Activated T-cell treated with anti-CD3 and anti-CD28 coated beads for 1 hour (primary cell): ENCODE measurements around the gene COL4A2.
"Not testable (repeated sequence)": the region's sequence is repeated elsewhere in the genome, so short reads cannot be mapped to it uniquely, and the experiment has no call there.

Experiments used
- DNase-seq: peaks from one replicate; pipeline ENCODE4 v3.0.0-alpha.2; 2020; ENCODE audit warnings: low read depth

The COL4A2 gene

DNA sequence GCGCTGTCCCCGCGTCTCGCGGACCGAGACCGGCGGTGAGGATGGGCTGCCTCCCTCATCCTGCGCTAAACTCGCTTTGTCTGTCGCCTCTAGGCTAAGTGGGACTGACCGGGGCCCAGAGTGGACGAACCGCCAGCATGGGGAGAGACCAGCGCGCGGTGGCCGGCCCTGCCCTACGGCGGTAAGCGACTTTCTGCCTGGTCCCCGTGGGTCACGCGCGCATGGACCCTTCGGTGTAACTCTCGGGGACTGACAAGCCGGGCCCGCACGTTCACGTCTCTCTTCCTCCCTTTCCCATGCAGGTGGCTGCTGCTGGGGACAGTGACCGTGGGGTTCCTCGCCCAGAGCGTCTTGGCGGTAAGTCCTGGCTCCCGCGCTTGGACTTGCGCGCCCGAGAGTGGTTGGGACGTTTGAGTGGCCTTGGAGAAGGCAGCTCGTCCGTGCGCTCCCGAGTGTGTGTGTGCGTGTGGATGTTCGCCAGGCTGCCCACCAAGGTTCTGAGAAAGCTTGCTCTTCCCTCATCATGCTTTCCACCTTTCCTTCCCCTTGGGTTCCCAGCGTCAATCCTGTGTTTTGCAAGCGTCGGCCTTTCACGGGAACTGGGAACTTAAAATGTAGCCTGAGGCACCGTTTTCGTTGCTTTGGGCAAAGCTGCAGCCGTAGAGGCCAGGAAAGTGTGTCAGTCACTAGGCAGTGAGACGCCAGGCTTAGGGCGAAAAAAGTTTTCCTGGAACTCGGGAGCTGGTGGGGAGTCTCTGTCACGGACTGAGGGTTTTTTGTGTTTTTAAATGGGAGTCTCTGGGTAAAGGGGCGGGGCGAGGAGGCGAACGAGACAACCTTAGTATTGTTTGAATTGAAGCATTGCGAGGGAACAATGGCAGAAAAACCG lies 927 bp downstream of the COL4A2 start:
- DNase-seq = no peak

DNA sequence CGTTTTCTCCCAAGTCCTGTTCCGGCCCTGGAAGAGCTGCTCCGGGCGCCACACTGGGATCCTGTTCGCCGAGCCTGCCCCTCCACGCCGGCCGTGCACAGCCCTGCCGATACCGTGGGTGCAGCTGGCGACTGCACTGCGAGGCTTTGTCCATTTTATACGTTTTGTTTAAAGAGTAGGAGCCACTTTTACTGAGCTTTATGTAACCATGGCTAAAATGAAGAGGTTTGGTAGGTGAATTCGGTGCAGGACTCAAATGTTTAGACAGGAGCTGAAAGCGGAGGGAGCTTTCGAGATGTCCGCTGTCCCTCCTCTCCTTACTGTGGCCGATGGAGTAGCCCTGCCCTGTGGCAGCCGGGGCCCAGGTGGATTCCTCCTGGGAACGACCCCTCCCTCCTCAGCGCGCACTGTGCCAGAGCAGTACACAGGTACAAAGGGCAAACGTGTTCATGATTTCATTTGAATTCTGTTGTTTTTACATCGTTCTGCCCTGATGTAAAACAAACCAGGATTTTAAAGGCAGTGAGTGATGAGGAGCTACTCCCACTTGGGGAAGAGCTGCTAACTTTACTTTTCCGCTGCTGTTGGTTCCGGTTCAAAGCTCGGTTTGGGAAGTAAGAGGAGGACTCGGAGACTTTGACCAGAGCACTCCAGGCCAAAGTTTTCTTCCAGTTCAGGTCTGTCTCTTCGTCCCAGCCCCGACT lies 1.7 kb downstream of the COL4A2 start:
- no peak for DNase-seq

DNA sequence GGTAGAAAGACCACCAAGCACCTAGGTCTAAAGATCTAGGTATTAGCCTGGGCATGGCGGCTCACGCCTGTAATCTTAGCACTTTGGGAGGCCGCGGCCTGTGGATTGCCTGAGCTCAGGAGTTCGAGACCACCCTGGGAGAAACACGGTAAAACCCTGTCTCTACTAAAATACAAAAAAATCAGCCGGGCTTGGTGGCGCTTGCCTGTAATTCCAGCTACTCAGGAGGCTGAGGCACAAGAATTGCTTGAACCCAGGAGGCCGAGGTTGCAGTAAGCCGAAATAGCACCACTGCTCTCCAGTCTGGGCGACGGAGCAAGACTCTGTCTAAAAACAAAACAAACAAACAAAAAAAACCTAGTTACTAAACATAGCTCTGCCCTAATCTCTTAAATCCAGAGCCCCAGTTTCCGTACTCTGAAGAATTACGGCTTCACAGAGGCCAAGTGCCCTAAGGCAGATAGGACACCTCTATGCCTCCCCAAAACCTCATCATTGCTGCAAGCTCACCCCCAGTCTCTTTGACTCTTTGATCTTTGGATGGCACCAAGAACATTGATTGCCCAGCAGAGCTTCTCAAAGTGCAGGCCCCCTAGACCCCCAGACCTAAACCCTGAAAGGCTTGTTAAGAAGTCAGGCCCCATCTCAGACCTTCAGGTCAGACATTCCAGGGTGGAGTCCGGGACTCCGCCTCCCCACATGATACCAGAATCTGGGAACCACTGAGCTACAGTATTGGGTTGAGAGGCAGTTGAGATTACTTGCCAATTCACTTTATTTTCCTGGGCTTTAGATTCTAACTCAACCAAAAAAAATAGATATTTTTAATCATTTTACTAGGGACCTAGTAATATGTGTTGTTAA lies 2.8 kb downstream of the COL4A2 start:
- no peak for DNase-seq

DNA sequence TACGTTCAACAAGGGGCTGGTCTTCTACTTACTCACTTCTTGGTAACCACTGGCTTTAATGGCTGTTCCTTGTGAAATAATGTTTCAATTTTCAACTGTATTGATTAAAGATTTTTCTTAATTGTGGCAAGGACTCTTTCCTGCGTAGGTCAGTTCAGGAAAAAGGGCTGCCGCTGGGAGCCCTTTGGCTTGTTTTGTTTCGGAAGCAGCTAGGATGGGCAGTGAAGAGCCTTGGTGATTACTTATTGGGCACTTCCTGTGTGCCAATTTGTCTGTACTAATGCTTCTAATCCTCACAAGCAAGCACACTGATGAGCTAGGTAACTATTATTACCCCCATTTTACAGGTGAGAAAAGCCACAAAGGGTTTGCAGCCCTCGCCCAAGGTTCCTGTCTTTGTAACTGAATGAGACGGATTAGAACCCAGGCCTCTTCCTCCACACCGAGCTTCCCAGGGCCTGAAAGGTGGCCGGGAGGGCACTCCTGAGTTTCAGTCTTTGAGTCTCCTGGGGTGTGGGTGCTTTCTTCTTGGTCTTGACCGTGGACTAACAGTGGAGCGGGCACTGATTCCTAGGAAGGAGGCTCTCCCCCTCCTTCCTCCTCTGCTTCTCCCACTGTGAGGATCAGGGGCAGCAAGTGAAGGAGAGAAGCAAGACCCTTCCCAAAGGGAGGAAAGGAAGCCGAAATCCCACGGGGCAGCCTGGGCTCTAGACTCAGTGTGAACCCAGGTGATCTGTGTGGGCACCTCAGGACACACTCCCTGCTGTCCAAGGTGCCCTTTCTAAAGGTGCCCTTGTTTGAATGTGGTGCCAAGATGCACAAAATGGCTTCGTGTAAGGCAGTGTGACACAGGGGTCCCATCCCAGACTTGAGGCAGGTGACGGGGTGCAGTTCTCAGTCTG lies 3.7 kb downstream of the COL4A2 start:
- DNase-seq = no peak

DNA sequence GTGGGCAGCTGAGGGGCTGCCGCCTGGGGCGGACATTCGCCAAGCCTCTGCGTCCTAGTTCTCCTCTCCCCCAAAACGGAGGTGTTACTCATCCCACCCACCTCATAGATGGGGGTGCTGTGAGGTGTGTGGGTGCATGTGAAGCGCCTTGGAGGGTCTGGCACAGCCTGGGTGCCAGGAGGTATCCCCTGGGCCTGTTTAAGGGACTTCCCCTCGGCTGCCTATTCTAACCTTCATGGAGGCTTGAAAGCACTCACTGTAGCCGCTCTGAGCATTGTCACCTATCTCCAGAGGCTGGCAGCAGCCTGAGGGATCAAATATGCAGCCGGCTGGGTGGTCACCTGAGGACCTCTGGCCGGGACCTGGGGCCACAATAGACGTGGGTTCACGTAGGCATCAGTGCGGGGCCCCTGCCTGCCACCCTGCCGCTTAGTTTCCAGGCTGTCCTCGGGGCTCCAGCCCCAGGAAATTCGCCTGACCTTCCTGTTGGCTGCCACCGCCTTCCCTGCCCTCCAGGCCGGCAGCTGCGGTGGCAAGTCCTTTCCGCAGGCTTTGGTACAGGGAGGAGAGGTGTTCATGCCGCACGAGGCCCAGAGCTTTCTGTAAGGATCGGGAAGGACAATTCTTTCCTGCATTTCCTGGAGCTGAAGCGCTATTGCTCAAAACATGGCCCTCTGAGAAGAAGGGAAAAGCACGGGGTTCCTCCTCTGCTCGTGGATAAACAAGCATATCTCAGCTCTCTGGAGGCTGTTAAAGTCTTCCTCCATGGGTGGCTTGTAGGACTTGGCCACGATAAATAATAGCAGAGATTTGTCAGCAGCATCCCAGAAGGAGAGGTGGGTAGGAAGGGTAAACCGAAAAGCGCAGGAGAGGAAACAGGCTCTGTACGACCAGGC lies 4.6 kb downstream of the COL4A2 start:
- DNase-seq = no peak

DNA sequence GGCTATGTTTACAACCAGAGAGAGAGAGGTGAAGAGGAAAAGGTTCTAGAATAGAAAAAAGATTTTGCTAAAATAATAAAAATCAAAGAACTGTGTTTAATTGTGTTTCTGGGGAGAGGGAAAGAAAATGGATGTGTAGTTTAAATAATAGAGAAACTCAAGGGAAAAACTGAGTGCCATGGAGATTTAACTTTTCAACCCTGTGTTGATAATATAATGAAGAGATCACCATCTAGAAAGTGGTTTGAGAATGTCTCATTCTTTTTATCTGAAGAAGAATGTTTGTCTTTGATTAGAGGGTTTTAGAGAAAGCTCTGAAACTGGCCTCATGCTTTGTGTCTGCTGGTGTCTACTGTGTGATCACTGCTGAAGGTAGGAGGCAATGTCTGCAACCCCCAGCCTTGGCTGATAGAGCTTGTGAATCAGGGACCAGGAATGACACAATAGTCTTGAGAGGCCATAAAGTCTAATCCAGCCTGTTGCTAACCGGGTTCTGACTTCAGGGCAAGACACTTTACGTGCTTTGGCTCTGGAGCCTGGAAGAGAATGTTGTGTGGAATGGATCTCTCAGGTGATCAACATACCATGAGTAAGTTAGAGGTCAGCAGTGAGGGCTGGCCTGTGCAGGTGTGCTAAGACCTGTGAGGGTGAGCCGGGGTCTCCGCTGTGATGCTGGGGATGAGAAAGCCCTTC lies 5.4 kb downstream of the COL4A2 start:
- no peak for DNase-seq

DNA sequence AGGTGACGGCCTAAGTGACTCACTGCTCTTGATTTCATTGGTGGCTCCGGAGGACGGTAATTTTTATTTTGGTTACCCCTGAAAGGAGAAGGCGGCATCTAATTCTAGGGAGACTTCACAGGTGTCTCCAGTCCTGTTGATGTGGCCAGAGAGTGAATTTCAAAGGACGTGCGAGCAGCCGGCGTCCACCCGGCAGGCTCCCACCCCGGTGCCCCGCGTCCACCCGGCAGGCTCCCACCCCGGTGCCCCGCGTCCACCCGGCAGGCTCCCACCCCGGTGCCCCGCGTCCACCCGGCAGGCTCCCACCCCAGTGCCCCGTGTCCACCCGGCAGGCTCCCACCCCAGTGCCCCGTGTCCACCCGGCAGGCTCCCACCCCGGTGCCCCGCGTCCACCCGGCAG lies 6.2 kb downstream of the COL4A2 start:
- not testable (repeated sequence) for DNase-seq

DNA sequence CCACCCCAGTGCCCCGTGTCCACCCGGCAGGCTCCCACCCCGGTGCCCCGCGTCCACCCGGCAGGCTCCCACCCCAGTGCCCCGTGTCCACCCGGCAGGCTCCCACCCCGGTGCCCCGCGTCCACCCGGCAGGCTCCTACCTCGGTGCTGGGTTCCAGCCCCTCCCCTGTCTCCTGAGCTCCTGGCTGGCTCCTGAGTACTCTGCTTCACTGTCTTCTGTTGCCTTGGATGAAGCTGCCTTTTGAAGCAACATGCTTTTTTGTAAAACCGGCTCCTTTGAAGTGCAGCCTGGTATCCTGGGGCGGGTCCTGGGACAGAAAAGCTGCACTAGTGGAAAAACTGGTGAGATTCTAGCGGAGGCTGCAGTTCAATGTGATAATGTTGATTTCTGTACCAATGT lies 6.6 kb downstream of the COL4A2 start:
- DNase-seq = not testable (repeated sequence)

DNA sequence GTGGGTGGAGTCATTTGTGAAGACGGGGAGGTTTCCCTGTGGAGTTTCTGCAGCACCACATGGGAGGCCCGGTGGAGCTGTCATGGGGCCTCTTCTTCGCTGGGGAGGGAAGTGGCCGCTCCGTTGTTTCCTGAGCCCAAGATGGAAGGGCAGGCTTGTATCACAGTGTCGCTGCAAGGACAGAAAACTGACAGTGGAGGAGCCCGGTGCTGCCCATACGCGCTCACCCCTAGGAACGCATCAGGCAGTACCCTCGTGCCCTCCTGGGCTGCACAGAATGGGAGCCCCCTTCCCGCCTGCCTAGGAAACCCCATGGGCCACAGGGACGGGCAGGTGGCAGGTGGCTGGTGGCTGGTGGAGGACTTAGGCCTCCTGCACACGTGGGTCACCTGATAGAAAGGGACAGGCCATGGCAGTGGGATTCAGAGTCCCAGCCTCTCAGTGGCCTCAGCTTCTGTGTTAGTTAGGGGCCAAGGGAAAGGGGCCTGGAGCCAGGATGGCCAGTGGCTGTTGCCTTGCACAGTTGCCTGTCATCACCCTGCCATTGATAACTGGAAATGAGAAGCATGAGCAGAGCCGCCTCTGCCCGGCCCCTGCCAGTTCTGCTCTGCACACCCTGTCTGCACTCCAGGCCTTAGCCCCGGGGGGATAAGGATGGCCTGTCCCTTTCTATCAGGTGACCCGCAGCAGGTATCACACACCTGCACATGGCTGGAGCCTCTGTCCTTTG lies 7.6 kb downstream of the COL4A2 start:
- DNase-seq = no peak

DNA sequence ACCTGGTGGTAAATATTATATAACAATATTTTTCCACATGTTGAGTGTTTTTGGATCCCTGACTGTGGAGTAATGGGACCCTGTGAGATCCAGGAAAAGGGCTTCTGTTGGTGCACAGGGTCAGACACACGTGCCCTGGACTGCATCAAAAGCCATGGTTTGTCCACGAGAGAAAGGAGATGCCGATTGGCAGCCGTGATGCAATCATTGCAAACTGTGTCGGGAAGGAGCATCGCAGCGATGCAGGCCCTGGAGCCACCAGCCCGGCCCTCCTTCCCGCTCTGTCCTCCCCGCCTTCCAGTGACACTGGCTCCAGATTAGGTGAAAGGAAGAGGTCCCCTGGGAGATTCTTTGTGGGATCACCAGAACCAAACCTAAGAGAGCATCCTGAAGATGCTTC lies 9.1 kb downstream of the COL4A2 start:
- DNase-seq = no peak

DNA sequence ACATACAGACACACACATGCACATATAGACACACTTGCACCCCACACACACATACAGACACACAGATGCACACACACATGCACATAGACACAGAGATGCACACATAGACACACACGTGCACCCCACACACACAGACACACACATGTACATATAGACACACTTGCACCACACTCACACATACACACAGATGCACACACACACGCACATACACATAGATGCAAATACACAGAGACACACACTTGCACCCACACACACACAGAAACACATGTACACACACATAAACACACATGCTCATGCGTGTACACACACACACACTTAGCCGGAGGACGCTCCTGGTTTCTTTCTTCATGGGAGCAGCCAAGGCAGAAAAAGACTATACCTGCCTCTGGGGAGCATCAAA lies 10.0 kb downstream of the COL4A2 start:
- no peak for DNase-seq

DNA sequence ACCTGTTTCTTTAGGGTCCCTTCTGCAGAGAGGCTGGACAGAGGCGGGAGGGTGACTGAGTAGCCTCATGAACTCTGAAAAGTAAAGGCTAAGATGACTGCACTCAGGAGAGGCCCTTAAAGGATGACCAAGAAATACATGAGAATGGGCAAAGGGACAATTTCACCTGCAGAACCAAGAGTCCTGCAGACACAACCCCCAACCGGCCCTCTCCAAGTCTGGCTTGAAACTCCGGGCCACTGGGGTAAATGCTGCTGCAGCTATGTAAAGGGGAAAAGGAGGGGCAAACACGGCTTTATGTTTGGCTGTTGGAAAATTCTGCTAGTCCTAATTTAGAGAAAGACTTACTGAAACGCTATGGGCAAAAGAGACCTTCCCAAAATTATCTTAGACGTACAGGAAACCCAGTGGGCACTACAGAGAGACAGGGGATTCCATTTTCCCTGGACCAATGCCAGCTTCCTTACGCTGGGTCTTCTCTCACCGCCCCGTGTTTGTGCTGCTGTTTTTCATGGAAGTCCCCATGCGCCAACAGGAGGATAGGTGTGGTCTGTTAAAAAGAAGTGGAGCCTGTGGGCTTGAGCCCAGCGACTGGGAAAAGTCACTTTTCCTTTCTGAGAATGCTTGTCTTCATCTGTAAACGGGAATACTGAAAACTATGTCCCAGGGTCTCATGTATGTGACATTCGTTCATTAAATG lies 10.6 kb downstream of the COL4A2 start:
- no peak for DNase-seq

DNA sequence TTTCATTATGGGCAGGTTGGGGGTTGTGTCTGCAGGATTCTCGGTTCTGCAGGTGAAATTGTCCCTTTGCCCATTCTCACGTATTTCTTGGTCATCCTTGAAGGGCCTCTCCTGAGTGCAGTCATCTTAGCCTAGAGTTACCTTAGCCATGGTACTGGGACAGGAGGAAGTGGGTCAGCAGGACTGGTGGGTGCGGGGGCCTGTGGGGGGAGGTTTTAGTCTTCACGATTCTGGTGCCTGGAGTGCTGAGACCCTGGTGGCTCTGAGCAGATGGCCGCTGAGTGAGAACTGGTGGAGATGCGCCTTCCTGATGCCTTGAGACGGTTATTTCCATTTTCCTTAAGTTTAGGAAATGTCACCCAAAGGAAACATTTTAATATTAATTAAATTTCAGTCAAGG lies 11.8 kb downstream of the COL4A2 start:
- DNase-seq = no peak

DNA sequence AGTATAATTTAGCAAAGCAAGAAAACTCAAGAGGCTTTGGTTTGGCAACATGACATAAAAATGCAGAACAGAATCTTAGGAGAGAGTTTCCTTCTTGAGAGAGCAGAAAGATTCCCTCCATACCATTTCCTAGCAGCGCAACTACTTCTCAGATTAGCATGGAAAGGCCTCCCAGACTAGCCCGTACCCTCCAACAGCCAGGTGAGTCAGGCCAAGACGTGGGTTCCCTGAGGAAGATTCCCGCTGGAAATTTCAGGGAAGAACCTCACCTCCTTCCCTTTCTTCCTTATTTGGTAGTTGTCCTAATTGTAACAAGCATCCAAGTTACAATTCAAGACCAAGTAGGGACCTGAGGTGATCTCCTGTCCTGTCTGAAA lies 12.3 kb downstream of the COL4A2 start:
- no peak for DNase-seq

DNA sequence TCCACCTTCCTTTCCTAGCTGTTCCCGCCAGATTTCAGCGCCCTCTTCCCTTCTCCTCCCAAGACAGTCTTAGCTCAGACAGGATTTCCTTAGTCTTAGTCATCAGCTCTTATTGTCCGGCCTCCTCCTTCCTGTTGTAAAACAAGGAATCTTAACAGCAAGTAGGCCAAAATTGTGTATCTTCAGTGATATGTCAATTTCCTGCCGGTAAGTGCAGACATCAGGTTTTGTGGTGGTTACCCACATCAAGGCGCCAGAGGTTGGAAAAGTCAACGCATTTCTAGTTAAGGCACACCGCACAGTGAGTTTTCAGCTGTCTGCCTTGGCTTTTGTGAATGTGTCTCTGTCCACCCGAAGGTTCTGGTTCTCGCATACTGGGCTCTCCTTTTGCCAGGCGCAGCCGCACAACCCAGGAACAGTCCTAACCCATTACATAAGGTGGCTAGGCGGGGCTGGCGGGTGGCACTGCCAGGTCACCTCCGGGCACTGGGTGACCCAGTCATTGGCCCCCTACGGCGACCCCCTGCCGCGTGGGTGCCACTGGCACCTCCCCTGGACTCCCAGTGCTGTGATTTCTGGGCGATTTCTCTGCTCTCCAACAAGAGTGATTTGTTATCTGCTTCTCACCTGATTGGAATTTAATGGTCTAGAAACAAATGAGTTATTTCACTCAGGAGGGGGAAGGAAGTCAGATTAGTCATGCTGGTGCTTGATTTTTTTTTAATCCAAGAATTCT lies 12.9 kb downstream of the COL4A2 start:
- no peak for DNase-seq

DNA sequence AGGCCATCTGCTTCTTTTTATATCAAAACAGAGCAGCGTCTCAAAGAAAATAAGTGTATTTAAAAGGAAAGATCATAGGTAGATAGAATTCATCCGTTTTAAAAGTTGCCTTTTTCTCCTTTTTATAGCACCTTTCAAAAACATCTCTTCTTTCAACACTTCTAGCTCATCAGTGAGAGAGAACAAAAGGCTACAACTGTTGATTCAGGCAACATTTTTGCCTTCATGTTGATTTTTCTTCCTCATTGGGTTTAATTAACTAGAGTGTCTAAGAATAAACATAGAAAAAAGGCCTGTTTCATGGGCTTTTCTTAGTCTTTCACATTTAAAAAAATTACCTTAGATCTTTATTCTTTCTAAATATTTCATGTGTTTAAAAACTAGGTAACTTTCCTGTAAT lies 13.6 kb downstream of the COL4A2 start:
- no peak for DNase-seq

DNA sequence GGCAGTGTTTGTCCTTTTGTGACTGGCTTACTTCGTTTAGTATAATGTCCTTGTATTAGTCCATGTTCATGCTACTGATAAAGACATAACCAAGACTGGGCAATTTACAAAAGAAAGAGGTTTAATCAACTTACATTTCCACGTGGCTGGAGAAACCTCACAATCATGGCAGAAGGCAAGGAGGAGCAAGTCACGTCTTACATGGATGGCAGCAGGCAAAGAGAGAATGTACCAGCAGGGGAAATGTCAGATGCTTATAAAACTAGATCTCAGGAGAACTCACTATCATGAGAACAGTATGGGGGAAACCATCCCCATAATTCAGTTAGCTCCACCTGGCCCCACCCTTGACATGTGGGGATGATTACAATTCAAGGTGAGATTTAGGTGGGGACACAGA lies 14.5 kb downstream of the COL4A2 start:
- not testable (repeated sequence) for DNase-seq
